WTC11 (cell line): ENCODE measurements around the gene TMEM259. TPM values are rescaled to one million over a fixed set of nuclear protein-coding genes. Genes with fewer than 3 reads are reported as not detected.

Experiments
- ATAC-seq: fragments of 200-7000 bp; cut with Tn5 transposase; 2 replicates; pipeline ENCODE4 v1.10.0; 2021; ENCODE audit warnings: mild to moderate bottlenecking, moderate library complexity
- CTCF ChIA-PET: fragments of 300-600 bp; sonication (Branson Sonifier 250); formaldehyde crosslinking; loops from one replicate; lab custom pipeline; 2021; ENCODE audit warnings: antibody characterized with exemption; lab: Charles Lee
- POLR2A ChIA-PET: fragments of 350-600 bp; sonication (Branson Sonifier 250); formaldehyde crosslinking; loops from one replicate; lab custom pipeline; 2021; ENCODE audit warnings: antibody characterized with exemption; lab: Charles Lee
- DNase-seq: peaks from one replicate; pipeline ENCODE4 v3.0.0; 2021; ENCODE audit warnings: low spot score
- H3K27ac Mint-ChIP-seq: 2 replicates; pipeline ENCODE4 v1.8.0; 2021; ENCODE audit warnings: mixed read lengths
- H3K27me3 Mint-ChIP-seq: 2 replicates; pipeline ENCODE4 v1.8.0; 2021; ENCODE audit warnings: low read depth, mild to moderate bottlenecking, moderate library complexity, mixed read lengths
- H3K36me3 Mint-ChIP-seq: 2 replicates; pipeline ENCODE4 v1.8.0; 2021; ENCODE audit warnings: mixed read lengths
- H3K4me1 Mint-ChIP-seq: 2 replicates; pipeline ENCODE4 v1.8.0; 2022; ENCODE audit warnings: mixed read lengths
- H3K4me3 Mint-ChIP-seq: 2 replicates; pipeline ENCODE4 v1.8.0; 2021; ENCODE audit warnings: mild to moderate bottlenecking, moderate library complexity, mixed read lengths
- H3K9me3 Mint-ChIP-seq: 2 replicates; pipeline ENCODE4 v1.8.0; 2021; ENCODE audit warnings: mixed read lengths
- ATF2 ChIP-seq: sonication (generic); formaldehyde crosslinking; IDR thresholded peaks from 2 replicates; pipeline ENCODE4 v1.8.1; 2022; ENCODE audit warnings: low read depth, missing genetic modification reagents, borderline replicate concordance
- CBFB ChIP-seq: sonication (generic); formaldehyde crosslinking; IDR thresholded peaks from 2 replicates; pipeline ENCODE4 v1.8.1; 2022; ENCODE audit warnings: mild to moderate bottlenecking, low read depth, missing genetic modification reagents
- CREB1 ChIP-seq: sonication (generic); formaldehyde crosslinking; IDR thresholded peaks from 2 replicates; pipeline ENCODE4 v1.8.0; 2023; ENCODE audit warnings: mild to moderate bottlenecking, missing genetic modification reagents
- CTCF ChIP-seq: fragments of 200-600 bp; IDR thresholded peaks from 2 replicates; pipeline ENCODE4 v1.8.0; 2022; ENCODE audit warnings: antibody characterized with exemption
- EMX1 ChIP-seq: fragments of 250-450 bp; sonication (Bioruptor Pico); IDR thresholded peaks from 2 replicates; pipeline ENCODE4 v1.8.0; 2021; ENCODE audit warnings: mild to moderate bottlenecking
- FOXK1 ChIP-seq: sonication (generic); formaldehyde crosslinking; IDR thresholded peaks from 2 replicates; pipeline ENCODE4 v1.8.0; 2022; ENCODE audit warnings: mild to moderate bottlenecking, moderate library complexity, missing genetic modification reagents
- MXD4 ChIP-seq: fragments of 250-450 bp; sonication (Bioruptor Pico); IDR thresholded peaks from 2 replicates; pipeline ENCODE4 v1.8.0; 2021; ENCODE audit warnings: mild to moderate bottlenecking, moderate library complexity, borderline replicate concordance
- NFYB ChIP-seq: sonication (generic); formaldehyde crosslinking; conservative IDR thresholded peaks from 2 replicates; pipeline ENCODE4 v1.8.0; 2022; ENCODE audit warnings: low read depth, missing genetic modification reagents
- NR1H2 ChIP-seq: sonication (generic); formaldehyde crosslinking; IDR thresholded peaks from 2 replicates; pipeline ENCODE4 v1.9.0; 2021; ENCODE audit warnings: mild to moderate bottlenecking, moderate library complexity, missing genetic modification reagents
- NR3C1 ChIP-seq: sonication (generic); formaldehyde crosslinking; conservative IDR thresholded peaks from 2 replicates; pipeline ENCODE4 v1.8.1; 2023; ENCODE audit warnings: low read depth, mild to moderate bottlenecking, missing genetic modification reagents
- RORB ChIP-seq: fragments of 250-450 bp; sonication (Bioruptor Pico); IDR thresholded peaks from 2 replicates; pipeline ENCODE4 v1.9.0; 2021; ENCODE audit warnings: mild to moderate bottlenecking
- TEAD1 ChIP-seq: sonication (generic); formaldehyde crosslinking; IDR thresholded peaks from 2 replicates; pipeline ENCODE4 v1.8.0; 2022; ENCODE audit warnings: mild to moderate bottlenecking, missing genetic modification reagents
- TP53 ChIP-seq: sonication (generic); formaldehyde crosslinking; IDR thresholded peaks from 2 replicates; pipeline ENCODE4 v1.8.1; 2023; ENCODE audit warnings: mild to moderate bottlenecking, missing genetic modification reagents
- ZNF121 ChIP-seq: sonication (generic); formaldehyde crosslinking; IDR thresholded peaks from 2 replicates; pipeline ENCODE4 v1.8.0; 2023; ENCODE audit warnings: missing genetic modification reagents
- total RNA-seq: library from RNA; stranded (reverse); gene quantifications from 3 replicates; pipeline ENCODE4 v1.2.3, GENCODE V29; 2021
- TF ChIP-seq, protein P1 (sequence below): fragments of 250-450 bp; sonication (Bioruptor Pico); IDR thresholded peaks from 2 replicates; pipeline ENCODE4 v1.9.0; 2021; ENCODE audit warnings: mild to moderate bottlenecking
- TF ChIP-seq, protein P2 (sequence below): sonication (generic); formaldehyde crosslinking; IDR thresholded peaks from 2 replicates; pipeline ENCODE4 v1.8.1; 2022; ENCODE audit warnings: mild to moderate bottlenecking, missing genetic modification reagents, moderate library complexity, borderline replicate concordance
- TF ChIP-seq, protein P3 (sequence below): fragments of 250-450 bp; sonication (Bioruptor Pico); IDR thresholded peaks from 2 replicates; pipeline ENCODE4 v1.9.0; 2021; ENCODE audit warnings: mild to moderate bottlenecking, borderline replicate concordance
- TF ChIP-seq, protein P4 (sequence below): sonication (generic); formaldehyde crosslinking; conservative IDR thresholded peaks from 2 replicates; pipeline ENCODE4 v1.8.1; 2022; ENCODE audit warnings: mild to moderate bottlenecking, missing genetic modification reagents
- TF ChIP-seq, protein P5 (sequence below): sonication (generic); formaldehyde crosslinking; IDR thresholded peaks from 2 replicates; pipeline ENCODE4 v1.8.0; 2022; ENCODE audit warnings: mild to moderate bottlenecking, missing genetic modification reagents
- TF ChIP-seq, protein P6 (sequence below): sonication (generic); formaldehyde crosslinking; IDR thresholded peaks from 2 replicates; pipeline ENCODE4 v1.8.1; 2023; ENCODE audit warnings: mild to moderate bottlenecking, missing genetic modification reagents

The TMEM259 gene
- total RNA-seq, 1 experiment from 2014 or later, result 202 TPM

- no peak for DNase-seq
- Mint-ChIP-seq H3K4me3 (no peak overlapping the region; the same call in 1 of the 2 replicates), H3K36me3 (no peaks in the 10 kb centered on the region; the same call in 1 of the 2 replicates), H3K9me3 (no peaks in the 10 kb centered on the region), H3K4me1 (peaks cover 28% of the 10 kb centered on the region), H3K27ac (peak overlapping the region; percentile 92), H3K27me3 (no peaks in the 10 kb centered on the region)
- TF ChIP-seq RORB (no peak), ATF2 (CRISPR knock-in tag) (no peak), EMX1 (CRISPR knock-in tag) (no peak), NR3C1 (CRISPR knock-in tag) (no peak), FOXK1 (CRISPR knock-in tag) (no peak), NR1H2 (CRISPR knock-in tag) (no peak), CREB1 (CRISPR knock-in tag) (no peak), TEAD1 (CRISPR knock-in tag) (no peak), TP53 (CRISPR knock-in tag) (no peak), ZNF121 (no peak), CBFB (no peak), NFYB (CRISPR knock-in tag) (no peak), CTCF (no peak), MXD4 (CRISPR knock-in tag) (no peak)
- TF ChIP-seq, protein P1, sequence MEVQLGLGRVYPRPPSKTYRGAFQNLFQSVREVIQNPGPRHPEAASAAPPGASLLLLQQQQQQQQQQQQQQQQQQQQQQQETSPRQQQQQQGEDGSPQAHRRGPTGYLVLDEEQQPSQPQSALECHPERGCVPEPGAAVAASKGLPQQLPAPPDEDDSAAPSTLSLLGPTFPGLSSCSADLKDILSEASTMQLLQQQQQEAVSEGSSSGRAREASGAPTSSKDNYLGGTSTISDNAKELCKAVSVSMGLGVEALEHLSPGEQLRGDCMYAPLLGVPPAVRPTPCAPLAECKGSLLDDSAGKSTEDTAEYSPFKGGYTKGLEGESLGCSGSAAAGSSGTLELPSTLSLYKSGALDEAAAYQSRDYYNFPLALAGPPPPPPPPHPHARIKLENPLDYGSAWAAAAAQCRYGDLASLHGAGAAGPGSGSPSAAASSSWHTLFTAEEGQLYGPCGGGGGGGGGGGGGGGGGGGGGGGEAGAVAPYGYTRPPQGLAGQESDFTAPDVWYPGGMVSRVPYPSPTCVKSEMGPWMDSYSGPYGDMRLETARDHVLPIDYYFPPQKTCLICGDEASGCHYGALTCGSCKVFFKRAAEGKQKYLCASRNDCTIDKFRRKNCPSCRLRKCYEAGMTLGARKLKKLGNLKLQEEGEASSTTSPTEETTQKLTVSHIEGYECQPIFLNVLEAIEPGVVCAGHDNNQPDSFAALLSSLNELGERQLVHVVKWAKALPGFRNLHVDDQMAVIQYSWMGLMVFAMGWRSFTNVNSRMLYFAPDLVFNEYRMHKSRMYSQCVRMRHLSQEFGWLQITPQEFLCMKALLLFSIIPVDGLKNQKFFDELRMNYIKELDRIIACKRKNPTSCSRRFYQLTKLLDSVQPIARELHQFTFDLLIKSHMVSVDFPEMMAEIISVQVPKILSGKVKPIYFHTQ (CRISPR knock-in tag), result no peak
- TF ChIP-seq, protein P2, sequence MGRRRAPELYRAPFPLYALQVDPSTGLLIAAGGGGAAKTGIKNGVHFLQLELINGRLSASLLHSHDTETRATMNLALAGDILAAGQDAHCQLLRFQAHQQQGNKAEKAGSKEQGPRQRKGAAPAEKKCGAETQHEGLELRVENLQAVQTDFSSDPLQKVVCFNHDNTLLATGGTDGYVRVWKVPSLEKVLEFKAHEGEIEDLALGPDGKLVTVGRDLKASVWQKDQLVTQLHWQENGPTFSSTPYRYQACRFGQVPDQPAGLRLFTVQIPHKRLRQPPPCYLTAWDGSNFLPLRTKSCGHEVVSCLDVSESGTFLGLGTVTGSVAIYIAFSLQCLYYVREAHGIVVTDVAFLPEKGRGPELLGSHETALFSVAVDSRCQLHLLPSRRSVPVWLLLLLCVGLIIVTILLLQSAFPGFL (CRISPR knock-in tag), result no peak
- TF ChIP-seq, protein P3, sequence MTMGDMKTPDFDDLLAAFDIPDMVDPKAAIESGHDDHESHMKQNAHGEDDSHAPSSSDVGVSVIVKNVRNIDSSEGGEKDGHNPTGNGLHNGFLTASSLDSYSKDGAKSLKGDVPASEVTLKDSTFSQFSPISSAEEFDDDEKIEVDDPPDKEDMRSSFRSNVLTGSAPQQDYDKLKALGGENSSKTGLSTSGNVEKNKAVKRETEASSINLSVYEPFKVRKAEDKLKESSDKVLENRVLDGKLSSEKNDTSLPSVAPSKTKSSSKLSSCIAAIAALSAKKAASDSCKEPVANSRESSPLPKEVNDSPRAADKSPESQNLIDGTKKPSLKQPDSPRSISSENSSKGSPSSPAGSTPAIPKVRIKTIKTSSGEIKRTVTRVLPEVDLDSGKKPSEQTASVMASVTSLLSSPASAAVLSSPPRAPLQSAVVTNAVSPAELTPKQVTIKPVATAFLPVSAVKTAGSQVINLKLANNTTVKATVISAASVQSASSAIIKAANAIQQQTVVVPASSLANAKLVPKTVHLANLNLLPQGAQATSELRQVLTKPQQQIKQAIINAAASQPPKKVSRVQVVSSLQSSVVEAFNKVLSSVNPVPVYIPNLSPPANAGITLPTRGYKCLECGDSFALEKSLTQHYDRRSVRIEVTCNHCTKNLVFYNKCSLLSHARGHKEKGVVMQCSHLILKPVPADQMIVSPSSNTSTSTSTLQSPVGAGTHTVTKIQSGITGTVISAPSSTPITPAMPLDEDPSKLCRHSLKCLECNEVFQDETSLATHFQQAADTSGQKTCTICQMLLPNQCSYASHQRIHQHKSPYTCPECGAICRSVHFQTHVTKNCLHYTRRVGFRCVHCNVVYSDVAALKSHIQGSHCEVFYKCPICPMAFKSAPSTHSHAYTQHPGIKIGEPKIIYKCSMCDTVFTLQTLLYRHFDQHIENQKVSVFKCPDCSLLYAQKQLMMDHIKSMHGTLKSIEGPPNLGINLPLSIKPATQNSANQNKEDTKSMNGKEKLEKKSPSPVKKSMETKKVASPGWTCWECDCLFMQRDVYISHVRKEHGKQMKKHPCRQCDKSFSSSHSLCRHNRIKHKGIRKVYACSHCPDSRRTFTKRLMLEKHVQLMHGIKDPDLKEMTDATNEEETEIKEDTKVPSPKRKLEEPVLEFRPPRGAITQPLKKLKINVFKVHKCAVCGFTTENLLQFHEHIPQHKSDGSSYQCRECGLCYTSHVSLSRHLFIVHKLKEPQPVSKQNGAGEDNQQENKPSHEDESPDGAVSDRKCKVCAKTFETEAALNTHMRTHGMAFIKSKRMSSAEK (CRISPR knock-in tag), result no peak
- TF ChIP-seq, protein P4, sequence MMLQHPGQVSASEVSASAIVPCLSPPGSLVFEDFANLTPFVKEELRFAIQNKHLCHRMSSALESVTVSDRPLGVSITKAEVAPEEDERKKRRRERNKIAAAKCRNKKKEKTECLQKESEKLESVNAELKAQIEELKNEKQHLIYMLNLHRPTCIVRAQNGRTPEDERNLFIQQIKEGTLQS, result no peak
- TF ChIP-seq, protein P5, sequence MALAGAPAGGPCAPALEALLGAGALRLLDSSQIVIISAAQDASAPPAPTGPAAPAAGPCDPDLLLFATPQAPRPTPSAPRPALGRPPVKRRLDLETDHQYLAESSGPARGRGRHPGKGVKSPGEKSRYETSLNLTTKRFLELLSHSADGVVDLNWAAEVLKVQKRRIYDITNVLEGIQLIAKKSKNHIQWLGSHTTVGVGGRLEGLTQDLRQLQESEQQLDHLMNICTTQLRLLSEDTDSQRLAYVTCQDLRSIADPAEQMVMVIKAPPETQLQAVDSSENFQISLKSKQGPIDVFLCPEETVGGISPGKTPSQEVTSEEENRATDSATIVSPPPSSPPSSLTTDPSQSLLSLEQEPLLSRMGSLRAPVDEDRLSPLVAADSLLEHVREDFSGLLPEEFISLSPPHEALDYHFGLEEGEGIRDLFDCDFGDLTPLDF (CRISPR knock-in tag), result no peak
- TF ChIP-seq, protein P6, sequence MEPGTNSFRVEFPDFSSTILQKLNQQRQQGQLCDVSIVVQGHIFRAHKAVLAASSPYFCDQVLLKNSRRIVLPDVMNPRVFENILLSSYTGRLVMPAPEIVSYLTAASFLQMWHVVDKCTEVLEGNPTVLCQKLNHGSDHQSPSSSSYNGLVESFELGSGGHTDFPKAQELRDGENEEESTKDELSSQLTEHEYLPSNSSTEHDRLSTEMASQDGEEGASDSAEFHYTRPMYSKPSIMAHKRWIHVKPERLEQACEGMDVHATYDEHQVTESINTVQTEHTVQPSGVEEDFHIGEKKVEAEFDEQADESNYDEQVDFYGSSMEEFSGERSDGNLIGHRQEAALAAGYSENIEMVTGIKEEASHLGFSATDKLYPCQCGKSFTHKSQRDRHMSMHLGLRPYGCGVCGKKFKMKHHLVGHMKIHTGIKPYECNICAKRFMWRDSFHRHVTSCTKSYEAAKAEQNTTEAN (CRISPR knock-in tag), result no peak
- CTCF ChIA-PET, result interaction anchor here (1.1 to 1.8 kb wide), 3 partner anchors 9 to 64 kb away, joined by 3 to 5 read pairs (median 4); partner anchors contain the start of gene CNN2
- POLR2A ChIA-PET, result interaction anchor here (0.5 to 1.5 kb wide), 4 partner anchors 9 to 87 kb away, joined by 3 read pairs; partner anchors contain the start of gene CNN2
- ATAC-seq, result no peak
These were observed 3.6 kb downstream of the TMEM259 start for GRCh38 chr19:1017115-1017905.
